Measurements from ENCODE around the gene METTL15. TPM values are rescaled to one million over a fixed set of nuclear protein-coding genes. Genes with fewer than 3 reads are reported as not detected.

Gene METTL15
- total and polyA plus RNA-seq, 2 of the 8 experiments (the other 6 are each of a cell fraction or from before 2014, with no cell fraction given) = 5.4 to 10.5 TPM

GRCh38 chr11:28106353-28107043 lies 1.7 kb upstream of the METTL15 start:
- Histone ChIP-seq H3K14ac (ENCODE audit: insufficient read length) (no peak overlapping the region), H3K23ac (ENCODE audit: insufficient read length) (no peak overlapping the region), H3K4me1 (replicated peaks in 1 of 4; ENCODE audit: control insufficient read depth in 3 of 4, insufficient read depth in 4 of 4, low read length in 3 of 4) (peaks cover 0 to 9% (median under 1%) of the 10 kb centered on the region in 4 experiments; a peak in 1 of 7 replicates), H2AFZ (ENCODE audit: low read length) (no peak overlapping the region), H3K36me3 (ENCODE audit: control insufficient read depth in 2 of 4, insufficient read depth in 4 of 4, low read length in 3 of 4) (no peaks in the 10 kb centered on the region), H3K18ac (ENCODE audit: extremely low read depth, low read length) (no peak overlapping the region), H3K23me2 (ENCODE audit: low read depth, low read length) (0 out of 2 replicates have a peak, but pooled peaks cover 4% of the 10 kb centered on the region), H2BK5ac (ENCODE audit: low read depth, low read length) (no peak overlapping the region), H4K20me1 (replicated peaks in 1 of 2; ENCODE audit: control insufficient read depth in 1 of 2, insufficient read depth in 2 of 2, low read length in 2 of 2) (no peaks in the 10 kb centered on the region), H2AK5ac (ENCODE audit: low read depth, low read length) (no peak overlapping the region), H4K8ac (ENCODE audit: extremely low read depth, insufficient read depth, low read length) (no peak overlapping the region), H3K79me1 (ENCODE audit: low read depth, low read length) (no peaks in the 10 kb centered on the region; the same call in 1 of the 2 replicates), H2BK15ac (ENCODE audit: low read length) (no peak overlapping the region), H4K5ac (ENCODE audit: insufficient read length, low read depth, low read length) (no peak overlapping the region), H2BK12ac (ENCODE audit: low read depth, low read length) (no peak overlapping the region), H3K79me2 (ENCODE audit: control insufficient read depth in 1 of 2, insufficient read depth in 2 of 2, low read length in 2 of 2) (peaks cover 5 to 84% of the 10 kb centered on the region in 2 experiments; a peak in 3 of 4 replicates), H3K4me3 (ENCODE audit: extremely low read depth in 1 of 4, insufficient read depth in 2 of 4, low read depth in 3 of 4, low read length in 4 of 4) (peak overlapping the region in 3 of 4 experiments; percentile 77; a peak in 3 of 8 replicates), H3K4ac (replicated peaks; ENCODE audit: insufficient read length, low read depth, low read length) (no peak overlapping the region), H4K91ac (replicated peaks; ENCODE audit: insufficient read length, low read length) (no peak overlapping the region), H3K9ac (replicated peaks in 1 of 4; ENCODE audit: extremely low read depth in 1 of 4, low read depth in 3 of 4, low read length in 3 of 4) (peak overlapping the region in 1 of 4 experiments; percentile 34; a peak in 1 of 7 replicates), H3K27me3 (replicated peaks in 1 of 4; ENCODE audit: control insufficient read depth in 3 of 4, extremely low read depth in 1 of 4, insufficient read depth in 3 of 4, low read length in 3 of 4) (no peaks in the 10 kb centered on the region), H3K4me2 (ENCODE audit: insufficient read depth in 1 of 2, low read depth in 2 of 2, low read length in 2 of 2) (peak overlapping the region; percentile 77 to 85; a peak in 3 of 4 replicates), H2BK120ac (replicated peaks; ENCODE audit: low read depth, low read length) (no peak overlapping the region), H3K27ac (ENCODE audit: low read depth, low read length) (no peak overlapping the region), H2BK20ac (ENCODE audit: low read length) (no peak overlapping the region), H3K9me3 (ENCODE audit: insufficient read depth in 2 of 2, low read depth in 1 of 2, low read length in 1 of 2) (no peaks in the 10 kb centered on the region), H3K56ac (replicated peaks; ENCODE audit: insufficient read length, low read depth, low read length) (no peak overlapping the region)
- POLR2A ChIA-PET (ENCODE audit: partially characterized antibody) = interaction anchor here (2.0 kb wide), 1 partner anchor 388 kb away, joined by 6 read pairs; no protein-coding TSS in a partner anchor
- TF ChIP-seq SP4 (IDR thresholded peaks at IDR 0.05; ENCODE audit: low read length) (no peak), GABPA (IDR thresholded peaks at IDR 0.05; ENCODE audit: borderline replicate concordance, insufficient read depth, low read length) (no peak), CREB1 (IDR thresholded peaks at IDR 0.05) (no peak)
- CTCF ChIA-PET (ENCODE audit: partially characterized antibody) = no interaction called here
- WGBS, 2 experiments (ENCODE audit: extremely low coverage in 1 of 2, insufficient coverage in 1 of 2, insufficient read length in 1 of 2, insufficient replicate concordance in 2 of 2, low coverage in 1 of 2, low lambda C conversion rate in 2 of 2, missing lambda C conversion rate in 1 of 2) = 90% methylated on average over 13 of the region's 14 CpGs; no CpG with 5 or more reads in 1 of the 2 experiments
- FAIRE-seq = no peak
- DNase-seq (ENCODE audit: low read depth in 1 of 2, low spot score in 2 of 2) = no peak
